ENCODE measurements around the gene THAP2. TPM values are rescaled to one million over a fixed set of nuclear protein-coding genes. Genes with fewer than 3 reads are reported as not detected.
"Not testable (repeated sequence)": the region's sequence is repeated elsewhere in the genome, so short reads cannot be mapped to it uniquely, and the experiment has no call there.

The THAP2 gene
- total RNA-seq, 1 donor from 2014 or later = 9.1 TPM

GRCh38 chr12:71691504-71692129 lies 27.5 kb downstream of the THAP2 start:
- no peak for DNase-seq (ENCODE audit: low read depth, low spot score)
- Mint-ChIP-seq H3K9me3 (no peaks in the 10 kb centered on the region), H3K4me3 (peak overlapping the region; percentile 1), H3K36me3 (ENCODE audit: low read depth) (no peaks in the 10 kb centered on the region), H3K27me3 (ENCODE audit: low read depth) (no peaks in the 10 kb centered on the region), H3K4me1 (peaks cover 15% of the 10 kb centered on the region), H3K27ac (ENCODE audit: unreplicated experiment) (no peak overlapping the region)
- no peak for TF ChIP-seq CTCF (conservative IDR thresholded peaks at IDR 0.05)

- Mint-ChIP-seq H3K9me3 (no peaks in the 10 kb centered on the region), H3K27me3 (ENCODE audit: low read depth) (no peaks in the 10 kb centered on the region), H3K4me3 (no peak overlapping the region), H3K36me3 (ENCODE audit: low read depth) (peaks cover 5% of the 10 kb centered on the region), H3K4me1 (peaks cover 8% of the 10 kb centered on the region), H3K27ac (ENCODE audit: unreplicated experiment) (no peak overlapping the region)
- no peak for DNase-seq (ENCODE audit: low read depth, low spot score)
- TF ChIP-seq CTCF (conservative IDR thresholded peaks at IDR 0.05) = no peak
Observed at GRCh38 chr12:71693126-71693525, 29.0 kb downstream of the THAP2 start.

- not testable (repeated sequence) for H3K27ac Mint-ChIP-seq (ENCODE audit: unreplicated experiment); H3K27me3 Mint-ChIP-seq (ENCODE audit: low read depth); H3K36me3 Mint-ChIP-seq (ENCODE audit: low read depth)
Observed at GRCh38 chr12:71693651-71694050, 29.6 kb downstream of the THAP2 start.

GRCh38 chr12:71694099-71694820 lies 30.2 kb downstream of the THAP2 start:
- no peak for DNase-seq (ENCODE audit: low read depth, low spot score)
- Mint-ChIP-seq H3K4me1 (peaks cover 2% of the 10 kb centered on the region), H3K27me3 (ENCODE audit: low read depth) (no peaks in the 10 kb centered on the region), H3K36me3 (ENCODE audit: low read depth) (peaks cover 12% of the 10 kb centered on the region), H3K27ac (ENCODE audit: unreplicated experiment) (no peak overlapping the region), H3K9me3 (no peaks in the 10 kb centered on the region), H3K4me3 (no peak overlapping the region)
- no peak for TF ChIP-seq CTCF (conservative IDR thresholded peaks at IDR 0.05)

More at GRCh38 chr12:71693651-71694050, 29.6 kb downstream of the THAP2 start:
- H3K4me1 Mint-ChIP-seq; H3K4me3 Mint-ChIP-seq; H3K9me3 Mint-ChIP-seq; DNase-seq (ENCODE audit: low read depth, low spot score): not testable (repeated sequence)

GRCh38 chr12:71695782-71696181 lies 31.7 kb downstream of the THAP2 start:
- Mint-ChIP-seq H3K9me3 (no peaks in the 10 kb centered on the region), H3K4me3 (no peak overlapping the region), H3K4me1 (no peaks in the 10 kb centered on the region)

GRCh38 chr12:71702181-71702580 lies 38.1 kb downstream of the THAP2 start:
- H3K4me1 Mint-ChIP-seq; H3K4me3 Mint-ChIP-seq; DNase-seq (ENCODE audit: low read depth, low spot score); H3K9me3 Mint-ChIP-seq; H3K27me3 Mint-ChIP-seq (ENCODE audit: low read depth): not testable (repeated sequence)
- Mint-ChIP-seq H3K27ac (ENCODE audit: unreplicated experiment) (peak overlapping the region; percentile 51), H3K36me3 (ENCODE audit: low read depth) (peaks cover 19% of the 10 kb centered on the region)

More at GRCh38 chr12:71695782-71696181, 31.7 kb downstream of the THAP2 start:
- H3K27ac Mint-ChIP-seq (ENCODE audit: unreplicated experiment) = no peak overlapping the region
- no peaks in the 10 kb centered on the region for H3K27me3 Mint-ChIP-seq (ENCODE audit: low read depth)
- H3K36me3 Mint-ChIP-seq (ENCODE audit: low read depth) = peaks cover 19% of the 10 kb centered on the region
- no peak for TF ChIP-seq CTCF (conservative IDR thresholded peaks at IDR 0.05)
- no peak for DNase-seq (ENCODE audit: low read depth, low spot score)

Measured in neural crest cell (in vitro differentiated cells).